Measurements from ENCODE around the gene PLA2G6.

GRCh38 chr22:38107692-38108515, 73.7 kb downstream of the PLA2G6 start:
- TF ChIP-seq RBM39 (optimal IDR thresholded peaks at IDR 0.05; ENCODE audit: low read depth, low read length) (no peak), HINFP (tag; conservative IDR thresholded peaks at IDR 0.05; ENCODE audit: low read depth) (no peak), BACH1 (tag; IDR thresholded peaks at IDR 0.05) (no peak)

All from K562 (cell line).